ENCODE measurements around the gene TRIM43B.
"Not testable (repeated sequence)": the region's sequence is repeated elsewhere in the genome, so short reads cannot be mapped to it uniquely, and the experiment has no call there.

Gene TRIM43B

GRCh38 chr2:95433973-95434372, 50.6 kb downstream of the TRIM43B start:
- not testable (repeated sequence) for DNase-seq (ENCODE audit: low spot score)

GRCh38 chr2:95433373-95433772, 51.2 kb downstream of the TRIM43B start:
- not testable (repeated sequence) for DNase-seq (ENCODE audit: low spot score)

GRCh38 chr2:95429748-95430467, 54.6 kb downstream of the TRIM43B start:
- DNase-seq (ENCODE audit: low spot score): not testable (repeated sequence)

GRCh38 chr2:95427196-95427867, 57.2 kb downstream of the TRIM43B start:
- DNase-seq (ENCODE audit: low spot score): not testable (repeated sequence)

All from AG20443 (cell line).